ENCODE results near the gene EIF5.

The EIF5 gene

DNA sequence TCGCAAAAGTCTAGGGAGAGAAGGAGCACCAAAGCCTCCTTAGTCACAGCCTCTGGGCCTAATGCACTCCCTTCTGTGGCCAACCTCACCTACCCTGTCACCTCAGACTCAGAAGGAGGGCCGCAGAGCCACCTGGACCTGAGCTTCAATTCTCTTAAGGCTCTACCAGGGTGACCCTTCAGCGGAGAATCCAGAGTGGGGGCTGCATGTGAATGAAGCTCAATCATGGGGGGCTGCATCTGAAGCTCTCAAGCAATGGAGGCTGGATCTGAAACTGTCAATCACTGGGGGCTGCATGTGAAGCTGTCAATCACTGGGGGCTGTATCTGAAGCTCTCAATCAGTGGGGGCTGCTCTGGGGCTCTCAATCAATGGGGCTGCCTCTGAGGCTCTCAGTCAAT lies 43.1 kb upstream of the EIF5 start:
- H3K27ac ChIP-seq: no peak overlapping the region
- no peaks in the 10 kb centered on the region for H3K36me3 ChIP-seq (ENCODE audit: insufficient read depth, low read length)
- no peak for DNase-seq (ENCODE audit: low read depth, low spot score)
- H3K4me3 ChIP-seq: no peak overlapping the region
- H3K9me3 ChIP-seq (ENCODE audit: low read depth, low read length): no peaks in the 10 kb centered on the region
- H3K9ac ChIP-seq (ENCODE audit: insufficient read length): no peak overlapping the region
- TF ChIP-seq POLR2AphosphoS5 (IDR thresholded peaks at IDR 0.05; ENCODE audit: borderline replicate concordance, low read depth, low read length): no peak

DNA sequence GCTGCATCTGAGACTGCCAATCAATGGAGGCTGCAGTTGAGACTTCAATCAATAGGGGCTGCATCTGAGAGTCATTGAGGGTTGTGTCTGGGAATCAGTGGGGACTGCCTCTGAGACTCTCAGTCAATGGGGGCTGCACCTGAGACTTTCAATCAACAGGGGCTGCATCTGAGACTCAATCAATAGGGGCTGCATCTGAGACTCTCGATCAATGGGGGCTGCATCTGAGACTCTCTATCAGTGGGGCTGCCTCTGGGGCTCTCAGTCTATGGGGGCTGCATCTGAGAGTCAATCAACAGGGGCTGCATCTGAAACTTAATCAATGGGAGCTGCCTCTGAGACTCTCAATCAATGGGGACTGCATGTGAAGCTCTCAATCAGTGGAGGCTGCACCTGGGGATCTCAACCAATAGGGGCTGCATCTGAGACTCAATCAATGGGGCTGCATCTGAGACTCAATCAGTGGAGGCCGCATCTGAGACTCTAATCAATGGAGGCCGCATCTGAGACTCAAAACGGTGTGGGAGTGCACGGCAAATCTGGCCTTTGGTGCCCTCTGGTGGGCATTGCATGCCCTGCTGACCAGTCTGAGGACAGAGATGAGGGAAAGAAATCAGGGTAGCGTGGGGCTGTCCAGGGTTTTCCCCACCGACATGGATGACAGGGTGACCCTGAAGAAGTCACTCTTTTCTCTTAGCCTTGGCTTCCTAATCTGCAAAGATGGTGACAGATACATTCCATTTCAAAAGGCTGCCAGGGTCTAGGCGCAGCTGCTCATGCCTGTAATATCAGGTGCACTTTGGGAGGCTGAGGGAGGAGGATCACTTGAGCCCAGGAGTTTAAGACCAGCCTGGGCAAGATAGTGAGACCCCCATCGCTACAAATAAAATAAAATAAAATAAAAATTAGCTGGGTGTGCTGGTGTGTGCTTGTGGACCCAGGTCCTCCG lies 41.3 kb upstream of the EIF5 start:
- no peak for TF ChIP-seq POLR2AphosphoS5 (IDR thresholded peaks at IDR 0.05; ENCODE audit: borderline replicate concordance, low read depth, low read length)
- TF ChIP-seq FOXP2 (optimal IDR thresholded peaks at IDR 0.05; ENCODE audit: control extremely low read depth, extremely low read length, insufficient read depth): no peak
- no peak for TF ChIP-seq EZH2 (IDR thresholded peaks at IDR 0.05)
- Histone ChIP-seq H3K27ac (no peak overlapping the region), H3K4me3 (no peak overlapping the region), H3K36me3 (ENCODE audit: insufficient read depth, low read length) (no peaks in the 10 kb centered on the region), H3K9me3 (ENCODE audit: low read depth, low read length) (no peaks in the 10 kb centered on the region), H3K9ac (ENCODE audit: insufficient read length) (no peak overlapping the region)
- DNase-seq (ENCODE audit: low read depth, low spot score): no peak

- Histone ChIP-seq H3K9ac (ENCODE audit: insufficient read length) (no peak overlapping the region), H3K9me3 (ENCODE audit: low read depth, low read length) (no peaks in the 10 kb centered on the region), H3K27ac (no peak overlapping the region), H3K36me3 (ENCODE audit: insufficient read depth, low read length) (no peaks in the 10 kb centered on the region), H3K4me3 (no peak overlapping the region)
- TF ChIP-seq EZH2 (IDR thresholded peaks at IDR 0.05): no peak
- no peak for TF ChIP-seq FOXP2 (optimal IDR thresholded peaks at IDR 0.05; ENCODE audit: control extremely low read depth, extremely low read length, insufficient read depth)
- no peak for DNase-seq (ENCODE audit: low read depth, low spot score)
Observed at GRCh38 chr14:103293465-103293864, 40.6 kb upstream of the EIF5 start.

DNA sequence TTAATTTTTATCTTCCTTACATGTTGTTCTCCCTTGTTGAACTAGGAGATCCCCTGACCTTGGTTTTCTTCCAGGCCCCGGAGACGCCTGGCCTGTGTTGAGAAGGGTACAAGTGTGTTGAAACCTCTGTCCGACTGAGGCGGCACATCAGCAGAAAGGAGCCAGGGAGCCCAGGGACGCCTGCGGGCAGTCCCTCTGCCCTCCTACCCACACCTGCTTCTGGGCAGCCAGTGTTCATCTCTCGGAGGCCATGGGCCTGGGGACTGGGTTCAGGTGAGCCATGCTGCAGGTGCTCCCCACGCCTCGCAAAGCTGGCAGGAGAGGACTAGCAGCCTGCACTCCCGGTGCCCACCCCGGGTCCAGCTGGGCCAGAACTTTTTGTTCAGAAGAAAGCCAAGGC lies 39.9 kb upstream of the EIF5 start:
- Histone ChIP-seq H3K4me3 (no peak overlapping the region), H3K9ac (ENCODE audit: insufficient read length) (no peak overlapping the region), H3K9me3 (ENCODE audit: low read depth, low read length) (no peaks in the 10 kb centered on the region), H3K36me3 (ENCODE audit: insufficient read depth, low read length) (no peaks in the 10 kb centered on the region), H3K27ac (no peak overlapping the region)
- no peak for DNase-seq (ENCODE audit: low read depth, low spot score)
- TF ChIP-seq POLR2AphosphoS5 (IDR thresholded peaks at IDR 0.05; ENCODE audit: borderline replicate concordance, low read depth, low read length) (no peak), FOXP2 (optimal IDR thresholded peaks at IDR 0.05; ENCODE audit: control extremely low read depth, extremely low read length, insufficient read depth) (no peak), EZH2 (IDR thresholded peaks at IDR 0.05) (no peak)

- Histone ChIP-seq H3K36me3 (ENCODE audit: insufficient read depth, low read length) (no peaks in the 10 kb centered on the region), H3K4me3 (no peak overlapping the region), H3K9ac (ENCODE audit: insufficient read length) (no peak overlapping the region), H3K9me3 (ENCODE audit: low read depth, low read length) (no peaks in the 10 kb centered on the region), H3K27ac (no peak overlapping the region)
- DNase-seq (ENCODE audit: low read depth, low spot score): no peak
- TF ChIP-seq FOXP2 (optimal IDR thresholded peaks at IDR 0.05; ENCODE audit: control extremely low read depth, extremely low read length, insufficient read depth) (no peak), EZH2 (IDR thresholded peaks at IDR 0.05) (no peak), POLR2AphosphoS5 (IDR thresholded peaks at IDR 0.05; ENCODE audit: borderline replicate concordance, low read depth, low read length) (no peak)
Observed at GRCh38 chr14:103296007-103296406, 38.0 kb upstream of the EIF5 start.

- Histone ChIP-seq H3K36me3 (ENCODE audit: insufficient read depth, low read length) (no peaks in the 10 kb centered on the region), H3K4me3 (no peak overlapping the region), H3K9ac (ENCODE audit: insufficient read length) (no peak overlapping the region), H3K9me3 (ENCODE audit: low read depth, low read length) (no peaks in the 10 kb centered on the region), H3K27ac (no peak overlapping the region)
- no peak for TF ChIP-seq POLR2AphosphoS5 (IDR thresholded peaks at IDR 0.05; ENCODE audit: borderline replicate concordance, low read depth, low read length)
- TF ChIP-seq FOXP2 (optimal IDR thresholded peaks at IDR 0.05; ENCODE audit: control extremely low read depth, extremely low read length, insufficient read depth): no peak
- no peak for TF ChIP-seq EZH2 (IDR thresholded peaks at IDR 0.05)
- no peak for DNase-seq (ENCODE audit: low read depth, low spot score)
Observed at GRCh38 chr14:103296987-103297386, 37.0 kb upstream of the EIF5 start.

- Histone ChIP-seq H3K36me3 (ENCODE audit: insufficient read depth, low read length) (no peaks in the 10 kb centered on the region), H3K27ac (no peak overlapping the region), H3K9ac (ENCODE audit: insufficient read length) (no peak overlapping the region), H3K9me3 (ENCODE audit: low read depth, low read length) (no peaks in the 10 kb centered on the region), H3K4me3 (no peak overlapping the region)
- no peak for DNase-seq (ENCODE audit: low read depth, low spot score)
- TF ChIP-seq POLR2AphosphoS5 (IDR thresholded peaks at IDR 0.05; ENCODE audit: borderline replicate concordance, low read depth, low read length) (no peak), FOXP2 (optimal IDR thresholded peaks at IDR 0.05; ENCODE audit: control extremely low read depth, extremely low read length, insufficient read depth) (no peak), EZH2 (IDR thresholded peaks at IDR 0.05) (no peak)
Observed at GRCh38 chr14:103298620-103299019, 35.4 kb upstream of the EIF5 start.

GRCh38 chr14:103301512-103302354 lies 32.3 kb upstream of the EIF5 start:
- no peak for DNase-seq (ENCODE audit: low read depth, low spot score)
- Histone ChIP-seq H3K27ac (no peak overlapping the region), H3K9ac (ENCODE audit: insufficient read length) (no peak overlapping the region), H3K9me3 (ENCODE audit: low read depth, low read length) (no peaks in the 10 kb centered on the region), H3K36me3 (ENCODE audit: insufficient read depth, low read length) (no peaks in the 10 kb centered on the region), H3K4me3 (no peak overlapping the region)
- no peak for TF ChIP-seq POLR2AphosphoS5 (IDR thresholded peaks at IDR 0.05; ENCODE audit: borderline replicate concordance, low read depth, low read length)
- TF ChIP-seq FOXP2 (optimal IDR thresholded peaks at IDR 0.05; ENCODE audit: control extremely low read depth, extremely low read length, insufficient read depth): no peak
- no peak for TF ChIP-seq EZH2 (IDR thresholded peaks at IDR 0.05)
